ENCODE data around the gene RBM47. TPM values are rescaled to one million over a fixed set of nuclear protein-coding genes. Genes with fewer than 3 reads are reported as not detected.
A peak's percentile ranks its signal among the peaks of the same experiment; 100 is the strongest.
"Not testable (repeated sequence)": the region's sequence is repeated elsewhere in the genome, so short reads cannot be mapped to it uniquely, and the experiment has no call there.

RBM47 gene
- total and polyA plus RNA-seq, 9 of the 15 experiments (the other 6 are each of a cell fraction or from before 2014, with no cell fraction given) = 1.4 to 6.4 (median 3.3) TPM

GRCh38 chr4:40407468-40407867 is 222.2 kb downstream of the RBM47 start:
- H2AFZ ChIP-seq (ENCODE audit: low read depth, low read length); FAIRE-seq; H3K9me1 ChIP-seq (ENCODE audit: control insufficient read depth, insufficient read depth, low read length); H3K79me2 ChIP-seq (ENCODE audit: control insufficient read depth, insufficient read depth, low read length); H3K27me3 ChIP-seq (ENCODE audit: control insufficient read depth in 2 of 2, insufficient read depth in 2 of 2, low read length in 2 of 2); H3K36me3 ChIP-seq (ENCODE audit: control insufficient read depth, insufficient read depth, low read length); POLR2A ChIA-PET; in situ Hi-C loops (cut with MboI); ATAC-seq; DNase-seq (ENCODE audit: extremely low read depth in 1 of 4, low spot score in 3 of 4); H3K4me2 ChIP-seq (ENCODE audit: insufficient read depth, low read length); BruUV-seq (replicated peaks); intact Hi-C loops (cut with micrococcal nuclease); CTCF ChIA-PET (ENCODE audit: low intra/inter-chr PET ratio); H3K27ac ChIP-seq (ENCODE audit: extremely low read depth, low read depth, low read length); H3K9me3 ChIP-seq (replicated peaks; ENCODE audit: control insufficient read depth, insufficient read depth, low read depth, low read length); H3K9ac ChIP-seq (ENCODE audit: insufficient read depth in 1 of 2, low read depth in 2 of 2, low read length in 2 of 2); H4K20me1 ChIP-seq (replicated peaks; ENCODE audit: control insufficient read depth, insufficient read depth, low read length); H3K4me1 ChIP-seq (replicated peaks in 1 of 2; ENCODE audit: control insufficient read depth in 2 of 2, insufficient read depth in 2 of 2, low read length in 2 of 2); H3K4me3 ChIP-seq: not testable (repeated sequence)
- peak; percentile 93 for TF ChIP-seq ZNF431 (CRISPR knock-in tag; IDR thresholded peaks at IDR 0.05)
- 2% methylated on average over 3 of the region's 3 CpGs for WGBS (ENCODE audit: insufficient coverage, low coverage, missing lambda C conversion rate)

GRCh38 chr4:40406340-40406739 is 223.3 kb downstream of the RBM47 start:
- Histone ChIP-seq H3K27ac (ENCODE audit: extremely low read depth, low read depth, low read length) (no peak overlapping the region), H3K4me3 (no peak overlapping the region), H3K9me3 (replicated peaks; ENCODE audit: control insufficient read depth, insufficient read depth, low read depth, low read length) (no peaks in the 10 kb centered on the region), H4K20me1 (replicated peaks; ENCODE audit: control insufficient read depth, insufficient read depth, low read length) (no peaks in the 10 kb centered on the region), H2AFZ (ENCODE audit: low read depth, low read length) (no peak overlapping the region), H3K27me3 (ENCODE audit: control insufficient read depth in 2 of 2, insufficient read depth in 2 of 2, low read length in 2 of 2) (peaks cover under 1 to 2% of the 10 kb centered on the region in 2 experiments; a peak in 3 of 5 replicates), H3K79me2 (ENCODE audit: control insufficient read depth, insufficient read depth, low read length) (no peaks in the 10 kb centered on the region), H3K9me1 (ENCODE audit: control insufficient read depth, insufficient read depth, low read length) (no peaks in the 10 kb centered on the region), H3K4me1 (replicated peaks in 1 of 2; ENCODE audit: control insufficient read depth in 2 of 2, insufficient read depth in 2 of 2, low read length in 2 of 2) (no peaks in the 10 kb centered on the region), H3K36me3 (ENCODE audit: control insufficient read depth, insufficient read depth, low read length) (no peaks in the 10 kb centered on the region), H3K9ac (ENCODE audit: insufficient read depth in 1 of 2, low read depth in 2 of 2, low read length in 2 of 2) (no peak overlapping the region), H3K4me2 (ENCODE audit: insufficient read depth, low read length) (no peak overlapping the region)
- POLR2A ChIA-PET = no interaction called here
- TF ChIP-seq ETS2 (tag; IDR thresholded peaks at IDR 0.05; ENCODE audit: borderline replicate concordance, poor library complexity, severe bottlenecking) (no peak), RBBP5 (IDR thresholded peaks at IDR 0.05; ENCODE audit: borderline replicate concordance, insufficient read depth, low read length, poor library complexity, severe bottlenecking) (no peak), SRF (CRISPR knock-in tag; IDR thresholded peaks at IDR 0.05) (no peak), ETV6 (IDR thresholded peaks at IDR 0.05; ENCODE audit: borderline replicate concordance in 1 of 2, low read depth in 2 of 2, low read length in 1 of 2) (no peak), ETV6 (CRISPR knock-in tag; IDR thresholded peaks at IDR 0.05; ENCODE audit: borderline replicate concordance) (no peak), MEF2D (tag; conservative IDR thresholded peaks at IDR 0.05; ENCODE audit: low read depth) (no peak), ZNF134 (CRISPR knock-in tag; conservative IDR thresholded peaks at IDR 0.05) (no peak), TFE3 (CRISPR knock-in tag; IDR thresholded peaks at IDR 0.05) (no peak), ELK3 (CRISPR knock-in tag; IDR thresholded peaks at IDR 0.05) (no peak), CBFA2T2 (conservative IDR thresholded peaks at IDR 0.05) (no peak), KLF6 (CRISPR knock-in tag; IDR thresholded peaks at IDR 0.05; ENCODE audit: borderline replicate concordance) (no peak)
- ATAC-seq (no peak), FAIRE-seq (no peak), DNase-seq (ENCODE audit: extremely low read depth in 1 of 4, low spot score in 3 of 4) (no peak)
- 17% methylated on average over 4 of the region's 4 CpGs for WGBS (ENCODE audit: insufficient coverage, low coverage, missing lambda C conversion rate)
- CTCF ChIA-PET (ENCODE audit: low intra/inter-chr PET ratio) = no interaction called here
- intact Hi-C loops (cut with micrococcal nuclease) = no loop called here
- BruUV-seq (replicated peaks) = no TSS peak
- in situ Hi-C loops (cut with MboI) = no loop called here
